Left ventricle myocardium inferior (tissue), 1 donor: Measurements from ENCODE around the gene HCN4. TPM values are rescaled to one million over a fixed set of nuclear protein-coding genes. Genes with fewer than 3 reads are reported as not detected.

Source experiments
- DNase-seq: peaks from one replicate; pipeline ENCODE4 v3.0.0-alpha.2; 2020
- H3K27ac ChIP-seq: fragments of 200-600 bp; replicated peaks from 2 replicates; pipeline ENCODE4 v1.8.0; 2021
- H3K27me3 ChIP-seq: fragments of 200-600 bp; 2 replicates; pipeline ENCODE4 v1.8.0; 2021; ENCODE audit warnings: low read depth
- H3K36me3 ChIP-seq: fragments of 200-600 bp; 2 replicates; pipeline ENCODE4 v1.8.0; 2021
- H3K4me1 ChIP-seq: fragments of 200-600 bp; 2 replicates; pipeline ENCODE4 v1.8.0; 2021
- H3K4me3 ChIP-seq: fragments of 200-600 bp; 2 replicates; pipeline ENCODE4 v1.8.0; 2021; ENCODE audit warnings: mild to moderate bottlenecking, moderate library complexity
- H3K9me3 ChIP-seq: fragments of 200-600 bp; replicated peaks from 2 replicates; pipeline ENCODE4 v1.8.0; 2021
- CTCF ChIP-seq: fragments of 200-600 bp; IDR thresholded peaks from 2 replicates; pipeline ENCODE4 v1.8.0; 2021; ENCODE audit warnings: antibody characterized with exemption, mild to moderate bottlenecking, borderline replicate concordance
- intact Hi-C: fragments of 100-400 bp; cut with micrococcal nuclease; formaldehyde crosslinking; loops from one replicate; pipeline ENCODE4 v1.11.0; 2022
- total RNA-seq: library from RNA; stranded (reverse); fragmentation: NEBNext Ultra II Directional; extraction: Animal tissue kit (Norgen Biotek cat#: 25700); gene quantifications from one replicate; pipeline ENCODE4 v1.2.1, GENCODE V29; 2021
- donor health status: DM: no; HTN: yes; CAD: no; lungs with severe emphysema.

The HCN4 gene
- total RNA-seq, 1 donor from 2014 or later: 21.9 TPM

GRCh38 chr15:73346735-73347312, 21.9 kb downstream of the HCN4 start:
- Histone ChIP-seq H3K27ac (no peak overlapping the region), H3K36me3 (no peaks in the 10 kb centered on the region), H3K4me1 (peaks cover 42% of the 10 kb centered on the region), H3K9me3 (peaks cover 3% of the 10 kb centered on the region), H3K27me3 (no peaks in the 10 kb centered on the region), H3K4me3 (no peak overlapping the region)
- peak; percentile 61 for DNase-seq
- TF ChIP-seq CTCF: no peak
- intact Hi-C loops: no loop called here

- intact Hi-C loops: no loop called here
- no peak for DNase-seq
- Histone ChIP-seq H3K4me1 (peaks cover 38% of the 10 kb centered on the region), H3K36me3 (no peaks in the 10 kb centered on the region), H3K27ac (peak overlapping the region; percentile 48), H3K9me3 (peaks cover 3% of the 10 kb centered on the region), H3K27me3 (no peaks in the 10 kb centered on the region), H3K4me3 (no peak overlapping the region)
- no peak for TF ChIP-seq CTCF
These were observed 23.1 kb downstream of the HCN4 start for GRCh38 chr15:73345658-73346057.

- no peaks in the 10 kb centered on the region for H3K27me3 ChIP-seq
- peaks cover 3% of the 10 kb centered on the region for H3K9me3 ChIP-seq
- intact Hi-C loops: no loop called here
- H3K4me1 ChIP-seq: peaks cover 45% of the 10 kb centered on the region
- H3K27ac ChIP-seq: no peak overlapping the region
- H3K4me3 ChIP-seq: no peak overlapping the region
- H3K36me3 ChIP-seq: no peaks in the 10 kb centered on the region
- TF ChIP-seq CTCF: no peak
- no peak for DNase-seq
These were observed 24.7 kb downstream of the HCN4 start for GRCh38 chr15:73344056-73344455.

- peaks cover 47% of the 10 kb centered on the region for H3K4me1 ChIP-seq
- H3K4me3 ChIP-seq: no peak overlapping the region
- no peaks in the 10 kb centered on the region for H3K27me3 ChIP-seq
- H3K36me3 ChIP-seq: no peaks in the 10 kb centered on the region
- no peak for TF ChIP-seq CTCF
- peak; percentile 33 for DNase-seq
- no peak overlapping the region for H3K27ac ChIP-seq
- peaks cover 3% of the 10 kb centered on the region for H3K9me3 ChIP-seq
- intact Hi-C loops: no loop called here
These were observed 26.7 kb downstream of the HCN4 start for GRCh38 chr15:73341886-73342600.

GRCh38 chr15:73340502-73341192, 28.1 kb downstream of the HCN4 start:
- no peak for TF ChIP-seq CTCF
- Histone ChIP-seq H3K9me3 (peaks cover 3% of the 10 kb centered on the region), H3K4me1 (peaks cover 40% of the 10 kb centered on the region), H3K36me3 (no peaks in the 10 kb centered on the region), H3K27ac (no peak overlapping the region), H3K4me3 (no peak overlapping the region), H3K27me3 (no peaks in the 10 kb centered on the region)
- intact Hi-C loops: no loop called here
- no peak for DNase-seq
